ENCODE data around the gene MINK1. TPM values are rescaled to one million over a fixed set of nuclear protein-coding genes. Genes with fewer than 3 reads are reported as not detected.

The MINK1 gene
- total RNA-seq, 1 experiment from 2014 or later = 68.8 TPM

GRCh38 chr17:4845118-4845517 lies 12.0 kb downstream of the MINK1 start:
- H2BK20ac ChIP-seq (ENCODE audit: low read depth, low read length, poor library complexity, severe bottlenecking) = no peak overlapping the region
- H3K4me1 ChIP-seq (ENCODE audit: insufficient read depth, low read length) = peaks cover 4% of the 10 kb centered on the region; the same call in 1 of the 2 replicates
- no peaks in the 10 kb centered on the region for H3K23me2 ChIP-seq (ENCODE audit: insufficient read length, low read depth, low read length, poor library complexity, severe bottlenecking)
- H2BK12ac ChIP-seq (ENCODE audit: insufficient read length, low read depth, low read length) = no peak overlapping the region
- TF ChIP-seq CTCF (conservative IDR thresholded peaks at IDR 0.05) = no peak
- H3K4ac ChIP-seq (ENCODE audit: low read depth, low read length) = no peak overlapping the region
- H3K14ac ChIP-seq (ENCODE audit: insufficient read depth, low read length) = no peak overlapping the region
- no peak overlapping the region for H2AFZ ChIP-seq (ENCODE audit: low read length)
- H3T11ph ChIP-seq (ENCODE audit: low read length) = no peak overlapping the region
- no peak overlapping the region for H3K18ac ChIP-seq (ENCODE audit: insufficient read length, low read depth, low read length)
- peaks cover 2% of the 10 kb centered on the region for H3K79me1 ChIP-seq (ENCODE audit: insufficient read depth, low read depth, low read length, poor library complexity, severe bottlenecking)
- no peak overlapping the region; a peak in 1 of 7 replicates for H3K27ac Mint-ChIP-seq
- peaks cover 10% of the 10 kb centered on the region; the same call in 1 of the 2 replicates for H3K79me2 ChIP-seq (ENCODE audit: insufficient read depth, low read length)
- H3K9ac ChIP-seq (ENCODE audit: extremely low read depth, insufficient read length, low read length) = no peak overlapping the region
- no peaks in the 10 kb centered on the region for H4K20me1 ChIP-seq (ENCODE audit: control insufficient read depth, insufficient read depth, insufficient read length)
- no peak overlapping the region for H3K4me2 ChIP-seq (ENCODE audit: insufficient read depth, insufficient read length, low read length)
- H3K56ac ChIP-seq (ENCODE audit: insufficient read length, low read depth, low read length) = no peak overlapping the region
- H3K36me3 Mint-ChIP-seq (ENCODE audit: insufficient read depth in 1 of 3, low read depth in 3 of 3) = peaks cover 0 to 2% (median 0%) of the 10 kb centered on the region in 3 experiments; a peak in 1 of 7 replicates
- H3K27ac ChIP-seq (ENCODE audit: insufficient read length, low read depth, low read length) = no peak overlapping the region
- H4K8ac ChIP-seq (replicated peaks; ENCODE audit: insufficient read length, low read depth, low read length) = no peak overlapping the region
- H2BK120ac ChIP-seq (ENCODE audit: low read depth, low read length, poor library complexity, severe bottlenecking) = no peak overlapping the region
- no peaks in the 10 kb centered on the region for H3K27me3 ChIP-seq (ENCODE audit: insufficient read depth, low read length)
- no peak overlapping the region for H3K4me3 Mint-ChIP-seq
- no peak overlapping the region for H2BK5ac ChIP-seq (ENCODE audit: insufficient read length, low read length)
- H3K9me3 ChIP-seq (ENCODE audit: control insufficient read depth, low read depth, low read length) = no peaks in the 10 kb centered on the region
- H4K91ac ChIP-seq (ENCODE audit: insufficient read length, low read depth, low read length) = no peak overlapping the region
- no peak overlapping the region for H2BK15ac ChIP-seq (ENCODE audit: low read depth, low read length)
- WGBS (ENCODE audit: extremely low coverage, insufficient read length, low lambda C conversion rate) = no CpG with 5 or more reads among the region's 5 CpGs
- H3K23ac ChIP-seq (ENCODE audit: insufficient read length, low read depth, low read length) = no peak overlapping the region
- H3K27me3 Mint-ChIP-seq (ENCODE audit: low read depth) = 0 out of 2 replicates have a peak, but pooled peaks cover 1% of the 10 kb centered on the region
- H3K4me1 Mint-ChIP-seq = peaks cover 41 to 46% of the 10 kb centered on the region in 2 experiments
- H3K9me3 Mint-ChIP-seq = no peaks in the 10 kb centered on the region
- no peak overlapping the region for H4K5ac ChIP-seq (ENCODE audit: insufficient read length, low read depth, low read length)
- no peak overlapping the region for H2AK5ac ChIP-seq (ENCODE audit: insufficient read length, low read length)
- no peak for DNase-seq
